HL-60 (cell line): Measurements from ENCODE around the gene USH2A.

ENCODE experiments used
- CTCF ChIP-seq: IDR thresholded peaks from one replicate; pipeline ENCODE4 v1.5.1; 2011; ENCODE audit warnings: low read length, control low read depth, inconsistent platforms; ENCODE audit not compliant: insufficient read depth
- GABPA ChIP-seq: IDR thresholded peaks from 2 replicates; pipeline ENCODE4 v1.6.1; 2012; ENCODE audit warnings: low read depth
- POLR2AphosphoS5 ChIP-seq: IDR thresholded peaks from 2 replicates; pipeline ENCODE4 v1.6.1; 2012; ENCODE audit warnings: low read depth
- REST ChIP-seq: IDR thresholded peaks from 2 replicates; pipeline ENCODE4 v1.6.1; 2012; ENCODE audit warnings: low read depth; ENCODE audit not compliant: insufficient replicate concordance
- SPI1 ChIP-seq: IDR thresholded peaks from 2 replicates; pipeline ENCODE4 v1.6.1; 2012; ENCODE audit warnings: low read depth, mild to moderate bottlenecking, borderline replicate concordance

GRCh38 chr1:215878843-215879242, 544.4 kb downstream of the USH2A start:
- TF ChIP-seq CTCF (no peak), REST (no peak), POLR2AphosphoS5 (no peak), GABPA (no peak), SPI1 (no peak)
